MM.1S (cell line): ENCODE measurements around the gene CHN2.

Experiments
- DNase-seq: peaks from one replicate; pipeline ENCODE4 v3.0.0-alpha.2; 2015
- H2AFZ ChIP-seq: fragments of 300-600 bp; sonication (generic); 2 replicates; pipeline ENCODE4 v1.6.0; 2016; ENCODE audit warnings: antibody characterized with exemption, low read length
- H3F3A ChIP-seq: fragments of 300-600 bp; sonication (generic); 2 replicates; pipeline ENCODE4 v1.6.1; 2016; ENCODE audit warnings: mild to moderate bottlenecking, antibody characterized with exemption, low read length, moderate library complexity, mixed read lengths; ENCODE audit not compliant: insufficient read depth
- H3K27ac ChIP-seq: fragments of 300-600 bp; sonication (generic); 2 replicates; pipeline ENCODE4 v1.5.1; 2016; ENCODE audit warnings: mild to moderate bottlenecking, low read length
- H3K27me3 ChIP-seq: fragments of 300-600 bp; sonication (generic); replicated peaks from 2 replicates; pipeline ENCODE4 v1.6.0; 2016; ENCODE audit warnings: low read length; ENCODE audit not compliant: insufficient read depth
- H3K36me3 ChIP-seq: fragments of 300-600 bp; sonication (generic); replicated peaks from 2 replicates; pipeline ENCODE4 v1.6.1; 2016; ENCODE audit warnings: mild to moderate bottlenecking, low read length, mixed read lengths; ENCODE audit not compliant: insufficient read depth
- H3K4me1 ChIP-seq: fragments of 300-600 bp; sonication (generic); 2 replicates; pipeline ENCODE4 v1.6.1; 2016; ENCODE audit warnings: low read length, mixed read lengths
- H3K4me2 ChIP-seq: fragments of 300-600 bp; sonication (generic); 2 replicates; pipeline ENCODE4 v1.6.0; 2016; ENCODE audit warnings: low read depth, low read length
- H3K4me3 ChIP-seq: fragments of 300-600 bp; sonication (generic); 2 replicates; pipeline ENCODE4 v1.5.1; 2016; ENCODE audit warnings: low read length, mixed read lengths
- H3K79me2 ChIP-seq: fragments of 300-600 bp; sonication (generic); 2 replicates; pipeline ENCODE4 v1.6.1; 2016; ENCODE audit warnings: mixed run types, low read length, mixed read lengths
- H3K9ac ChIP-seq: fragments of 300-600 bp; sonication (generic); 2 replicates; pipeline ENCODE4 v1.6.1; 2016; ENCODE audit warnings: low read length, mixed read lengths
- H3K9me2 ChIP-seq: fragments of 300-600 bp; sonication (generic); replicated peaks from 2 replicates; pipeline ENCODE4 v1.6.1; 2016; ENCODE audit warnings: mild to moderate bottlenecking, low read length, mixed read lengths; ENCODE audit not compliant: insufficient read depth
- H3K9me3 ChIP-seq: fragments of 300-600 bp; sonication (generic); replicated peaks from 2 replicates; pipeline ENCODE4 v1.6.1; 2016; ENCODE audit warnings: mild to moderate bottlenecking, low read length, mixed read lengths; ENCODE audit not compliant: insufficient read depth
- H4K20me1 ChIP-seq: fragments of 300-600 bp; sonication (generic); 2 replicates; pipeline ENCODE4 v1.6.1; 2016; ENCODE audit warnings: mild to moderate bottlenecking, low read length, moderate library complexity, mixed read lengths; ENCODE audit not compliant: insufficient read depth
- EZH2 ChIP-seq: fragments of 300-600 bp; sonication (generic); optimal IDR thresholded peaks from 2 replicates; pipeline ENCODE3; 2017; ENCODE audit warnings: low read depth, mild to moderate bottlenecking, antibody characterized with exemption, low read length, mixed read lengths
- EZH2phosphoT487 ChIP-seq: fragments of 300-600 bp; sonication (generic); IDR thresholded peaks from 2 replicates; pipeline ENCODE4 v1.6.1; 2018; ENCODE audit warnings: antibody characterized with exemption, low read length
- TF ChIP-seq, protein P1 (sequence below): fragments of 300-600 bp; sonication (generic); IDR thresholded peaks from 2 replicates; pipeline ENCODE4 v1.5.1; 2016; ENCODE audit warnings: antibody characterized with exemption, low read length, mixed read lengths

Gene CHN2

GRCh38 chr7:29356631-29357030, 162.1 kb downstream of the CHN2 start:
- Histone ChIP-seq H3K27me3 (no peaks in the 10 kb centered on the region), H4K20me1 (no peaks in the 10 kb centered on the region), H3K27ac (no peak overlapping the region), H3K4me3 (no peak overlapping the region), H3K36me3 (no peaks in the 10 kb centered on the region), H3K9ac (no peak overlapping the region), H3K9me3 (no peaks in the 10 kb centered on the region), H3F3A (no peaks in the 10 kb centered on the region), H3K4me2 (no peak overlapping the region), H3K4me1 (no peaks in the 10 kb centered on the region), H2AFZ (no peak overlapping the region), H3K9me2 (no peaks in the 10 kb centered on the region), H3K79me2 (no peaks in the 10 kb centered on the region)
- no peak for DNase-seq
- TF ChIP-seq EZH2phosphoT487 (no peak), EZH2 (no peak)
- TF ChIP-seq, protein P1, sequence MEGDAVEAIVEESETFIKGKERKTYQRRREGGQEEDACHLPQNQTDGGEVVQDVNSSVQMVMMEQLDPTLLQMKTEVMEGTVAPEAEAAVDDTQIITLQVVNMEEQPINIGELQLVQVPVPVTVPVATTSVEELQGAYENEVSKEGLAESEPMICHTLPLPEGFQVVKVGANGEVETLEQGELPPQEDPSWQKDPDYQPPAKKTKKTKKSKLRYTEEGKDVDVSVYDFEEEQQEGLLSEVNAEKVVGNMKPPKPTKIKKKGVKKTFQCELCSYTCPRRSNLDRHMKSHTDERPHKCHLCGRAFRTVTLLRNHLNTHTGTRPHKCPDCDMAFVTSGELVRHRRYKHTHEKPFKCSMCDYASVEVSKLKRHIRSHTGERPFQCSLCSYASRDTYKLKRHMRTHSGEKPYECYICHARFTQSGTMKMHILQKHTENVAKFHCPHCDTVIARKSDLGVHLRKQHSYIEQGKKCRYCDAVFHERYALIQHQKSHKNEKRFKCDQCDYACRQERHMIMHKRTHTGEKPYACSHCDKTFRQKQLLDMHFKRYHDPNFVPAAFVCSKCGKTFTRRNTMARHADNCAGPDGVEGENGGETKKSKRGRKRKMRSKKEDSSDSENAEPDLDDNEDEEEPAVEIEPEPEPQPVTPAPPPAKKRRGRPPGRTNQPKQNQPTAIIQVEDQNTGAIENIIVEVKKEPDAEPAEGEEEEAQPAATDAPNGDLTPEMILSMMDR: no peak

DNA sequence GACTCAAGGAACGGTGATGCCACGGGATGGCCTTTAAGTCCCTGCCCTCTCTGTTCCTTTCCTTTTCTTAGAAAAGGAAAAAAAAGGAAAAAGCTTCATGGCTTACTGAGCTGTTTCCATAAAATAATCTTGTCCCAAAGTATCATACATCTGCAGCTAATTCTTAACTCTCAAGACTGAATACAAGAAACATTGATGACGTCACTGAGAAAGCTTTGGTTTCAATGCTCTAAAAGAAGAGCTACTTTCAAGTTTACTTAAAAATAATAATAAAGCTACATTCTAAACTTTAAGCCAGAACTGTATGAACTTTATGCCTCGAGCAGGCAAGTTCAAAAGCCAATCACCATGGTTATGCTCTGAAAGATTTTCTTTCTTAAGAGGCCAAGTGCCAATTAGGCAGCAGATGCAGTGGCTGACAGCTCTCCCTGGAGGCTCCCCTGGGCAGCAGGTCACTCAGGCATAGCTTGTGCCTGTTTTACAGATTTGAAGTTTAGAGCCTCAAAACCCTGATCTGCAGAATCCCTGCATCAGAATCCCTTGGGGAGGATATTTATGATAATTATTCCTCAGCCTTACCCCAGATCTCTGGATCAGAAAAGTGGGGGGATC, 165.0 kb downstream of the CHN2 start:
- Histone ChIP-seq H3F3A (no peaks in the 10 kb centered on the region), H4K20me1 (no peaks in the 10 kb centered on the region), H3K79me2 (no peaks in the 10 kb centered on the region), H3K27me3 (no peaks in the 10 kb centered on the region), H3K9me3 (no peaks in the 10 kb centered on the region), H3K9me2 (no peaks in the 10 kb centered on the region), H2AFZ (no peak overlapping the region), H3K4me2 (no peak overlapping the region), H3K9ac (no peak overlapping the region), H3K27ac (no peak overlapping the region), H3K4me1 (no peaks in the 10 kb centered on the region), H3K4me3 (no peak overlapping the region), H3K36me3 (no peaks in the 10 kb centered on the region)
- DNase-seq: no peak
- TF ChIP-seq EZH2 (no peak), EZH2phosphoT487 (no peak)
- TF ChIP-seq, protein P1: no peak

DNA sequence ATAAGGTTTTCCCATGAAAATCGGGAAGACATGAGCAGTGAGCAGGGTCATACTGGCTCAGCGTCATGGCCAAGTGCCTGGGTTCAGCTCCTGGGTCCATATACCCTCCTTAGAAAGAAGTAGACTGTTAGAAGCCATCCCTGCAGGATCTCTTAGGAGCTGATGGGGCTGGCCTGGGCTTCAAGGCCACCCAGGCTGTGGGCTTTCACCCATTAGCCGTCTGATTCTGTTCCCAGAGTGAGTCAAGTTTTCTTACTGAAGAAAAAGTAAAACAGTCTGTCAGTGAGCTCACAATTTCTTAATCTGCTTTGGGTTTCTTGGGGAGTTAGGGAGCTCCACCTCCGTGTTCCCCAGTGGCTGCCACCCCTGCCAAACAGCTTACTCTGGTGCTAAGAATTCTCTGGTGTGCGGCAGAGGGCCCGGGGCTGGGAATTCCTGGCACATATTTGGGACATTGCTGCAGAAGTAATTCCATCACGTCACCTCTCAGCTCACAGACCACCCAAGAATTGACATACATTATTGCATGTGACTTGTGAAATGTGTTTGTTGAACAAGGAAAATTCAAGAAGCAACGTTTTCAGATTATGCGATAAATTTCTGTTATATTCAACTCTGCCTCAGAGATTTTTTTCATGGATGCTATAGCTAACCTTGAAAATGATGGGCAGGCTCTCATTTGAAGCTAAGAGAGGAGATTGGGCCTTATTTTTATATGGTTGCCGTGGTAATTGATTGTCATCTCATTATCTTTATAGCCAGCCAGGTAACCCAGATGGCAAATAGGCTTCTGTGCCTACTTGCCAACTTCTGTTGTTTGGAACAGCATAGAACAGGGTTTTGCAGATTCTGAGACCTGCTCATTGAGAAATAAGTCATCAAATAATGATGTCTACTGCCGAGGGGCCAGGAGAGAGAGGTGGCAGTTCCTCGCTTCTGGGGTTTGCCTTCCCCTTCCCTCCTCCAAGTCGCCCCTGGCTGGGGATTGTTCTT, 166.4 kb downstream of the CHN2 start:
- H3K79me2 ChIP-seq: no peaks in the 10 kb centered on the region
- H3K9ac ChIP-seq: no peak overlapping the region
- H3K27me3 ChIP-seq: no peaks in the 10 kb centered on the region
- H3K9me3 ChIP-seq: no peaks in the 10 kb centered on the region
- TF ChIP-seq EZH2 (no peak), EZH2phosphoT487 (no peak)
- TF ChIP-seq, protein P1: no peak
- no peak overlapping the region for H3K4me2 ChIP-seq
- no peak overlapping the region for H2AFZ ChIP-seq
- no peaks in the 10 kb centered on the region for H3F3A ChIP-seq
- no peaks in the 10 kb centered on the region for H3K36me3 ChIP-seq
- H3K27ac ChIP-seq: no peak overlapping the region
- H4K20me1 ChIP-seq: no peaks in the 10 kb centered on the region
- H3K4me3 ChIP-seq: no peak overlapping the region
- H3K9me2 ChIP-seq: no peaks in the 10 kb centered on the region
- DNase-seq: no peak
- H3K4me1 ChIP-seq: no peaks in the 10 kb centered on the region
